HG02943 (cell line): ENCODE measurements around the gene UBD.

ENCODE experiments used
- ATAC-seq: cut with Tn5 transposase; IDR thresholded peaks from one replicate; pipeline ENCODE4 v1.9.1; 2021; ENCODE audit warnings: mild to moderate bottlenecking, low read depth, moderate library complexity; ENCODE audit not compliant: unreplicated experiment

Gene UBD

GRCh38 chr6:29559524-29560287 is at the start of gene UBD:
TSS of gene UBD (minus strand) at chr6:29559732. CDS start at chr6:29559701, 31 bp downstream.
- no peak for ATAC-seq

- no peak for ATAC-seq
These were observed 48.6 kb upstream of the UBD start for GRCh38 chr6:29608131-29608530.

- ATAC-seq, result no peak
These were observed 44.4 kb upstream of the UBD start for GRCh38 chr6:29603930-29604329.

- no peak for ATAC-seq
These were observed 43.9 kb upstream of the UBD start for GRCh38 chr6:29603456-29603855.

GRCh38 chr6:29602564-29603361 is 43.2 kb upstream of the UBD start:
- ATAC-seq, result no peak

GRCh38 chr6:29598172-29598747 is 38.7 kb upstream of the UBD start:
- ATAC-seq, result no peak

GRCh38 chr6:29597184-29597583 is 37.7 kb upstream of the UBD start:
- no peak for ATAC-seq

- ATAC-seq, result no peak
These were observed 36.9 kb upstream of the UBD start for GRCh38 chr6:29596381-29596900.

GRCh38 chr6:29593199-29593855 is 33.8 kb upstream of the UBD start:
- no peak for ATAC-seq

GRCh38 chr6:29591677-29592076 is 32.1 kb upstream of the UBD start:
- no peak for ATAC-seq

- no peak for ATAC-seq
These were observed 30.8 kb upstream of the UBD start for GRCh38 chr6:29590218-29590808.

- ATAC-seq, result no peak
These were observed 30.0 kb upstream of the UBD start for GRCh38 chr6:29589423-29590048.

GRCh38 chr6:29584821-29585220 is 25.3 kb upstream of the UBD start, which contains the start of gene OR2H2:
TSS of gene OR2H2 (plus strand) at chr6:29585121. CDS start at chr6:29587945, 2,824 bp downstream.
- no peak for ATAC-seq

GRCh38 chr6:29577544-29577943 is 18.0 kb upstream of the UBD start:
- ATAC-seq, result no peak

- no peak for ATAC-seq
These were observed 16.5 kb upstream of the UBD start for GRCh38 chr6:29576056-29576455.

- no peak for ATAC-seq
These were observed 8.5 kb upstream of the UBD start for GRCh38 chr6:29567991-29568390.

GRCh38 chr6:29567541-29567940 is 8.0 kb upstream of the UBD start:
- no peak for ATAC-seq

GRCh38 chr6:29566856-29567255 is 7.3 kb upstream of the UBD start:
- no peak for ATAC-seq

GRCh38 chr6:29564875-29565274 is 5.3 kb upstream of the UBD start:
- ATAC-seq, result no peak
